OCI-LY7 (cell line): ENCODE data around the gene ATP2C1. TPM values are rescaled to one million over a fixed set of nuclear protein-coding genes. Genes with fewer than 3 reads are reported as not detected.

Experiments
- BruUV-seq: library from RNA; stranded (reverse); fragments of 400-500 nt; replicated peaks from 2 replicates; lab custom pipeline; 2021; lab: Mats Ljungman, UMichigan
- CTCF ChIA-PET: fragments of 300-600 bp; sonication (Branson Sonifier 250); formaldehyde crosslinking; loops from one replicate; lab custom pipeline; 2022; ENCODE audit warnings: antibody characterized with exemption; ENCODE audit not compliant: unreplicated experiment; lab: Charles Lee
- POLR2A ChIA-PET: fragments of 300-600 bp; sonication (Branson Sonifier 250); formaldehyde crosslinking; loops from one replicate; lab custom pipeline; 2022; ENCODE audit warnings: antibody characterized with exemption; lab: Charles Lee
- DNase-seq: peaks from one replicate; pipeline ENCODE4 v3.0.0-alpha.2; 2015; ENCODE audit warnings: low spot score
- H2AFZ ChIP-seq: fragments of 200-600 bp; sonication (generic), shearing (Covaris generic); 2 replicates; pipeline ENCODE4 v1.6.1; 2014; ENCODE audit warnings: mild to moderate bottlenecking, antibody characterized with exemption, low read length, moderate library complexity
- H3K27ac ChIP-seq: fragments of 200-600 bp; sonication (generic); 2 replicates; pipeline ENCODE4 v1.5.1; 2014; ENCODE audit warnings: mixed run types, low read depth, mild to moderate bottlenecking, moderate library complexity, low read length, inconsistent platforms; ENCODE audit not compliant: poor library complexity, severe bottlenecking
- H3K36me3 ChIP-seq: fragments of 200-600 bp; sonication (generic); 2 replicates; pipeline ENCODE4 v1.6.1; 2014; ENCODE audit warnings: mild to moderate bottlenecking, antibody characterized with exemption, low read length, moderate library complexity, mixed read lengths; ENCODE audit not compliant: insufficient read depth
- H3K4me1 ChIP-seq: fragments of 200-600 bp; sonication (generic); 2 replicates; pipeline ENCODE4 v1.5.1; 2014; ENCODE audit warnings: mild to moderate bottlenecking, low read length; ENCODE audit not compliant: insufficient read depth, poor library complexity, severe bottlenecking
- H3K4me2 ChIP-seq: fragments of 200-600 bp; sonication (generic); 2 replicates; pipeline ENCODE4 v1.6.1; 2014; ENCODE audit warnings: mild to moderate bottlenecking, low read length
- H3K4me3 ChIP-seq: fragments of 200-600 bp; sonication (generic); 2 replicates; pipeline ENCODE4 v1.5.1; 2014; ENCODE audit warnings: mild to moderate bottlenecking, low read depth, low read length; ENCODE audit not compliant: poor library complexity, severe bottlenecking
- H3K79me2 ChIP-seq: fragments of 200-600 bp; sonication (generic); 2 replicates; pipeline ENCODE4 v1.6.1; 2016; ENCODE audit warnings: low read depth, mild to moderate bottlenecking, low read length, moderate library complexity, mixed read lengths; ENCODE audit not compliant: insufficient read depth
- H3K9me2 ChIP-seq: fragments of 200-600 bp; sonication (generic); 2 replicates; pipeline ENCODE4 v1.6.1; 2016; ENCODE audit warnings: mild to moderate bottlenecking, low read length, mixed read lengths; ENCODE audit not compliant: insufficient read depth
- H3K9me3 ChIP-seq: fragments of 200-600 bp; sonication (generic); 2 replicates; pipeline ENCODE4 v1.6.1; 2014; ENCODE audit warnings: mild to moderate bottlenecking, mixed run types, low read length, mixed read lengths
- H4K20me1 ChIP-seq: fragments of 200-600 bp; sonication (generic); 2 replicates; pipeline ENCODE4 v1.6.1; 2014; ENCODE audit warnings: mild to moderate bottlenecking, antibody characterized with exemption, low read length, moderate library complexity, mixed read lengths; ENCODE audit not compliant: insufficient read depth
- CTCF ChIP-seq: fragments of 200-600 bp; sonication (generic); conservative IDR thresholded peaks from 2 replicates; pipeline ENCODE4 v1.5.1; 2014; ENCODE audit warnings: mild to moderate bottlenecking, antibody characterized with exemption, low read length, moderate library complexity, mixed read lengths
- EZH2phosphoT487 ChIP-seq: fragments of 200-600 bp; sonication (generic); IDR thresholded peaks from 2 replicates; pipeline ENCODE4 v1.6.1; 2018; ENCODE audit warnings: low read depth, borderline replicate concordance, mild to moderate bottlenecking, mixed run types, antibody characterized with exemption, low read length, moderate library complexity, mixed read lengths
- intact Hi-C: fragments of 100-400 bp; cut with micrococcal nuclease; formaldehyde crosslinking; loops from one replicate; pipeline ENCODE4 v1.10.0; 2022; ENCODE audit not compliant: unreplicated experiment
- total RNA-seq, 2 experiments: library from RNA; depleted of rRNA in 1 of 2; stranded (reverse); fragments of >200 nt in 1 of 2; shearing (Covaris generic) in 1 of 2; gene quantifications; 2 replicates each; pipeline ENCODE4 v1.2.3, GENCODE V29; 2014 to 2022

The ATP2C1 gene
- total RNA-seq, 2 experiments from 2014 or later, result 31.1 to 56.8 TPM

- CTCF ChIA-PET, result no interaction called here
- POLR2A ChIA-PET, result no interaction called here
These were observed 135.0 kb downstream of the ATP2C1 start for GRCh38 chr3:131028844-131029243.

GRCh38 chr3:131031660-131032059 is 137.8 kb downstream of the ATP2C1 start:
- no peaks in the 10 kb centered on the region for H3K36me3 ChIP-seq
- no peak overlapping the region for H3K4me2 ChIP-seq
- H3K4me3 ChIP-seq, result no peak overlapping the region
- TF ChIP-seq EZH2phosphoT487, result no peak
- TF ChIP-seq CTCF, result no peak
- peaks cover 6% of the 10 kb centered on the region for H3K4me1 ChIP-seq
- ChIA-PET CTCF (no interaction called here), POLR2A (interaction anchor here (0.8 to 1.4 kb wide), 3 partner anchors 8 to 10 kb away, joined by 3 to 5 read pairs (median 3); no protein-coding TSS in a partner anchor)
- no peaks in the 10 kb centered on the region for H3K79me2 ChIP-seq
- intact Hi-C loops, result loop anchor here (10.0 kb wide), 1 partner anchor 163 kb away; no protein-coding TSS in a partner anchor
- no peaks in the 10 kb centered on the region for H3K9me2 ChIP-seq
- no peak overlapping the region for H3K27ac ChIP-seq
- no peaks in the 10 kb centered on the region for H4K20me1 ChIP-seq
- H2AFZ ChIP-seq, result no peak overlapping the region
- BruUV-seq, result no TSS peak
- DNase-seq, result no peak
- H3K9me3 ChIP-seq, result no peaks in the 10 kb centered on the region

More at GRCh38 chr3:131028844-131029243, 135.0 kb downstream of the ATP2C1 start:
- H3K9me2 ChIP-seq, result no peaks in the 10 kb centered on the region
- H3K36me3 ChIP-seq, result peaks cover 14% of the 10 kb centered on the region
- H2AFZ ChIP-seq, result no peak overlapping the region
- no peak overlapping the region for H3K27ac ChIP-seq
- no peak for DNase-seq
- no peaks in the 10 kb centered on the region for H4K20me1 ChIP-seq
- H3K4me3 ChIP-seq, result no peak overlapping the region
- intact Hi-C loops, result loop anchor here (5.0 kb wide), 3 partner anchors 282 to 998 kb away; partner anchors contain the start of genes MRPL3 and PIK3R4
- no peak overlapping the region for H3K4me2 ChIP-seq
- peaks cover 16% of the 10 kb centered on the region for H3K4me1 ChIP-seq
- peaks cover 9% of the 10 kb centered on the region; the same call in 1 of the 2 replicates for H3K79me2 ChIP-seq
- no peak for TF ChIP-seq CTCF
- no peak for TF ChIP-seq EZH2phosphoT487
- no TSS peak for BruUV-seq
- no peaks in the 10 kb centered on the region for H3K9me3 ChIP-seq

- peak; percentile 55 for DNase-seq
- H3K4me1 ChIP-seq, result no peaks in the 10 kb centered on the region
- no peaks in the 10 kb centered on the region for H3K9me2 ChIP-seq
- H3K4me2 ChIP-seq, result no peak overlapping the region
- ChIA-PET POLR2A (interaction anchor here (0.6 to 0.7 kb wide), 2 partner anchors 9 to 13 kb away, joined by 3 read pairs; no protein-coding TSS in a partner anchor), CTCF (interaction anchor here (1.0 kb wide), 1 partner anchor 11 kb away, joined by 3 read pairs; no protein-coding TSS in a partner anchor)
- TF ChIP-seq EZH2phosphoT487, result no peak
- TF ChIP-seq CTCF, result peak; percentile 92
- H3K4me3 ChIP-seq, result no peak overlapping the region
- H3K9me3 ChIP-seq, result no peaks in the 10 kb centered on the region
- intact Hi-C loops, result loop anchor here (10.0 kb wide), 1 partner anchor 161 kb away; no protein-coding TSS in a partner anchor
- no peak overlapping the region for H2AFZ ChIP-seq
- H3K27ac ChIP-seq, result no peak overlapping the region
- H4K20me1 ChIP-seq, result no peaks in the 10 kb centered on the region
- no peaks in the 10 kb centered on the region for H3K79me2 ChIP-seq
- BruUV-seq, result no TSS peak
- H3K36me3 ChIP-seq, result no peaks in the 10 kb centered on the region
These were observed 139.7 kb downstream of the ATP2C1 start for GRCh38 chr3:131033480-131034080.
